ENCODE measurements around the gene KLRF1. TPM values are rescaled to one million over a fixed set of nuclear protein-coding genes. Genes with fewer than 3 reads are reported as not detected.

The KLRF1 gene, protein sequence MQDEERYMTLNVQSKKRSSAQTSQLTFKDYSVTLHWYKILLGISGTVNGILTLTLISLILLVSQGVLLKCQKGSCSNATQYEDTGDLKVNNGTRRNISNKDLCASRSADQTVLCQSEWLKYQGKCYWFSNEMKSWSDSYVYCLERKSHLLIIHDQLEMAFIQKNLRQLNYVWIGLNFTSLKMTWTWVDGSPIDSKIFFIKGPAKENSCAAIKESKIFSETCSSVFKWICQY
- total RNA-seq (2014; rRNA removed; shearing (Covaris generic)) (not detected in 2 replicates), polyA plus RNA-seq (2016; fragmentation: Nextera tagmentation; extraction: Ambion mirVana) (not detected in 2 replicates)

DNA sequence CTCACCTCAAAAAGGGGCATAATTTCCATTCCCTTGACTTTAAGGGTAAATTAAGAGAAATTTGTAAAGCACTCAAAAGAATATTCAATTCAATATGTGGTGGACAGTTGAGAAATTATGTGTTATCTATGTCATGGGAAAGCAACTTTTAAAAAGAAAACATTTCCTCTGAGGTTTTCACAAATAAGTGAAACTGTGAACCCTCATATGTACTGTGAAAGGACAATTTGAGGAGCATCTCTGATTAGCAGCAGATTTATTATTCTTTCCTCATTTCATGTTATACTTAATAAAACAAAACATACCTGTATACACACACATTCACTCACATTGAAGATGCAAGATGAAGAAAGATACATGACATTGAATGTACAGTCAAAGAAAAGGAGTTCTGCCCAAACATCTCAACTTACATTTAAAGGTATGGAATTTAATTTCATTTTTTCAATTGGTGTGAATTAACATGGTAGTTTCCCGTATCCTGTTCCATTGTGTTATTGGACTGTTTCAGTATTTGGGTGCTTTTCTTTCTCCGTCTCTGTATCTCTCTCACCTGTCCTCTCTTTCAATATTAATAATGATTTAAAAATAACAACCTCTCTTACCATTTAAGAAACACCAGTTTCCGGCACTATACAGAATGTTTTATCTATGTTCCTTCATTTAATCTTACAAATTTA is at the start of gene KLRF1:
KLRF1 (plus strand) TSS at position 273 of the 680 bp plus-strand sequence; CDS start at position 337, 64 bp downstream.
- no peak for DNase-seq
- WGBS, 2 experiments (ENCODE audit: low coverage in 1 of 2, low lambda C conversion rate in 2 of 2, missing lambda C conversion rate in 2 of 2): 58 to 71% methylated on average over 3 of the region's 3 CpGs
- Histone ChIP-seq H2AFZ (no peak within 1 kb of the TSS), H3K4me3 (no peak within 1 kb of the TSS), H3K79me2 (ENCODE audit: insufficient read depth) (no peaks in the 10 kb centered on the region), H4K20me1 (ENCODE audit: insufficient read depth) (no peaks in the 10 kb centered on the region), H3K4me2 (ENCODE audit: unreplicated experiment) (no peak within 1 kb of the TSS), H3K36me3 (ENCODE audit: low read depth) (no peaks in the 10 kb centered on the region), H3F3A (ENCODE audit: insufficient read depth) (no peaks in the 10 kb centered on the region), H3K9me3 (ENCODE audit: low read depth) (no peaks in the 10 kb centered on the region), H3K9ac (no peak within 1 kb of the TSS), H3K4me1 (ENCODE audit: insufficient read depth) (no peaks in the 10 kb centered on the region), H3K27me3 (replicated peaks; ENCODE audit: insufficient read depth) (peaks cover 20% of the 10 kb centered on the region; the same call in 1 of the 2 replicates), H3K9me2 (ENCODE audit: insufficient read depth) (no peaks in the 10 kb centered on the region; the same call in 1 of the 2 replicates), H3K27ac (no peak within 1 kb of the TSS)
- TF ChIP-seq EZH2 (IDR thresholded peaks at IDR 0.05; ENCODE audit: insufficient read depth, poor library complexity, severe bottlenecking) (no peak), EZH2phosphoT487 (IDR thresholded peaks at IDR 0.05; ENCODE audit: insufficient read depth, low read depth) (no peak)
- in situ Hi-C loops (cut with MboI): loop anchor here (10.0 kb wide), 1 partner anchor 97 kb away; no protein-coding TSS in a partner anchor

DNA sequence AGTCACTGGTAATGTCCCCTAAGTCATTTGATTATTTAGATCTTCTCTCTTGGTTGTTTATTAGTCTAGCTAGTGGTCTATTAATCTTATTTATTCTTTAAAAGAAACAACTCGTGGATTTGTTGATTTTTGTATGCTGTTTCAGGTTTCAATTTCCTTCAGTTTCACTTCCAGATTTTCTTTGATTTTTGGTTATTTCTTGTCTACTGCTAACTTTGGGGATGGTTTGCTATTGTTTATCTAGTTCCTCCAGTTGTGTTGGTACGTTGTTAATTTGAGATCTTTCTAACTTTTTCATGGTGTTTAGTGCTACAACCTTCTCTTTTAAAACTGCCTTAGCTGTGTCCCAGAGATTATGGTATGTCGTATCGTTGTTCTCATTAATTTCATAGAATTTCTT is 48.1 kb upstream of the KLRF1 start:
- in situ Hi-C loops (cut with MboI): no loop called here
- Histone ChIP-seq H3K9me3 (ENCODE audit: low read depth) (no peaks in the 10 kb centered on the region), H3K4me2 (ENCODE audit: unreplicated experiment) (no peak overlapping the region), H3K9me2 (ENCODE audit: insufficient read depth) (no peaks in the 10 kb centered on the region), H3K4me3 (no peak overlapping the region), H3K79me2 (ENCODE audit: insufficient read depth) (no peaks in the 10 kb centered on the region), H2AFZ (no peak overlapping the region), H3K4me1 (ENCODE audit: insufficient read depth) (no peaks in the 10 kb centered on the region), H3K9ac (no peak overlapping the region), H3K27ac (no peak overlapping the region), H4K20me1 (ENCODE audit: insufficient read depth) (no peaks in the 10 kb centered on the region), H3K27me3 (replicated peaks; ENCODE audit: insufficient read depth) (peaks cover 25% of the 10 kb centered on the region), H3K36me3 (ENCODE audit: low read depth) (no peaks in the 10 kb centered on the region), H3F3A (ENCODE audit: insufficient read depth) (no peaks in the 10 kb centered on the region)
- 56 to 58% methylated on average over 4 of the region's 4 CpGs for WGBS, 2 experiments (ENCODE audit: low coverage in 1 of 2, low lambda C conversion rate in 2 of 2, missing lambda C conversion rate in 2 of 2)
- TF ChIP-seq EZH2phosphoT487 (IDR thresholded peaks at IDR 0.05; ENCODE audit: insufficient read depth, low read depth) (no peak), EZH2 (IDR thresholded peaks at IDR 0.05; ENCODE audit: insufficient read depth, poor library complexity, severe bottlenecking) (no peak)
- DNase-seq: no peak

DNA sequence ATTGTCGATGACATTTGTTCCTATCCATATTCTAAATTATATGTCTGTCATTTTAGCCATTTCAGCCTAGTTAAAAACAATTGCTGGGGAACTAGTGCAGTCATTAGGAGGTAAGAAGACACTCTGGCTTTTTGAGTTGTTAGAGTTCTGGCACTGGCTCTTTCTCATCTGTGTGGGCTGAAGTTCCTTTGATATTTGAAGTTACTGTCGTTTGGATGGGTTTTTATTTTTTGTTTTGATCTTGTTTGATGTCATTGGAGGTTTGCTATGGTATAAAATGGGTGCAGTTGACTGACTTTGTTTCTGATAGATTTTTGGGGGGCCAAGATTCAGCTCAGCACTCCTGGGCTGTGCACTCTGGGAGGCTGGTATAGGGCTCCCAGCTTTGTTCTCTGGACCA is 45.9 kb upstream of the KLRF1 start:
- WGBS, 2 experiments (ENCODE audit: low coverage in 1 of 2, low lambda C conversion rate in 2 of 2, missing lambda C conversion rate in 2 of 2): 37 to 43% methylated on average over 2 of the region's 2 CpGs
- in situ Hi-C loops (cut with MboI): no loop called here
- no peak for DNase-seq

DNA sequence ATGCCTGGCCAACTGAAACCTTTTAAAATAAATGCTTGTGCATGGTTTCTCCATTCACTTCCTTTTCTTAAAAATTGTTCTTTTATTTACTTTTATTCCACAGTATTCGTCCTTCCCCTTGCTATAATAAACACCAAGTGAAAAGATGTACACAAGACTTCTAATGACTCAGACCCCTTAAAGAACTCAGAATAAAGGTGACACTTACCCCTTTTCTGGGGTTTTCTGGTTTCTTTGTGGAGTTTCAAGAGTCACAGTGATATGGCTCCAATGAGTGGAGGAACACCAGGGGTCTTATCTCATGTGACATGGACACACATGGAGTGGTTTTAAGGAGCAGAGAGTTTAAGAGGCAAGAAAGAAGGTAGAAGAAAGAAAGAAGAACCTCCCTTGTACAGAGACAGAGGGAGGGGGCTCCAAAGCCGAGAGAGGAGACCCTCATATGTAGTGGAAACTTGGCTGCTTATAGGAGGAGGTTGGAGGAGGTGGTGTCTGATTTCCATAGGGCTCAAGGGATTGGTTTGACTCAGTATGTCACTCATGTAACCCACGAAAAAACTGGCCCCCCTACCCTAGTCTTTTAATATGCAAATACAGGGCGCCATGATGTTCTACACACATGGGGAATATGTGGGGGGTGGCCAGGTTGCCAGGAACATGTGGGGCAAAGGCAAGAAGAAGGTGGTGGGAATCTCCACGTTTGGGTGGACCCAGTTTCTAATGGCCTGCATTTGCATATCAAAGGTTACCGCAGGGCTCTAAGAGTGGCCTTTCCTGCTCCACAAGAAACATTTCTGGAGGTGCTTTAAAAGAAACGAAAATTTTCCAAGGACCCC is 44.5 kb upstream of the KLRF1 start:
- no peaks in the 10 kb centered on the region for H3K79me2 ChIP-seq (ENCODE audit: insufficient read depth)

More for the DNA sequence above, 45.9 kb upstream of the KLRF1 start:
- H3K27me3 ChIP-seq (replicated peaks; ENCODE audit: insufficient read depth): peaks cover 40% of the 10 kb centered on the region
- TF ChIP-seq EZH2phosphoT487 (IDR thresholded peaks at IDR 0.05; ENCODE audit: insufficient read depth, low read depth) (no peak), EZH2 (IDR thresholded peaks at IDR 0.05; ENCODE audit: insufficient read depth, poor library complexity, severe bottlenecking) (no peak)
- no peak overlapping the region for H3K27ac ChIP-seq
- no peak overlapping the region for H3K9ac ChIP-seq
- no peaks in the 10 kb centered on the region for H3K36me3 ChIP-seq (ENCODE audit: low read depth)
- no peaks in the 10 kb centered on the region for H3K9me3 ChIP-seq (ENCODE audit: low read depth)
- no peak overlapping the region for H3K4me2 ChIP-seq (ENCODE audit: unreplicated experiment)
- H3K9me2 ChIP-seq (ENCODE audit: insufficient read depth): no peaks in the 10 kb centered on the region
- no peaks in the 10 kb centered on the region for H3F3A ChIP-seq (ENCODE audit: insufficient read depth)
- no peaks in the 10 kb centered on the region for H3K4me1 ChIP-seq (ENCODE audit: insufficient read depth)
- H2AFZ ChIP-seq: no peak overlapping the region
- H3K79me2 ChIP-seq (ENCODE audit: insufficient read depth): no peaks in the 10 kb centered on the region
- H3K4me3 ChIP-seq: no peak overlapping the region
- no peaks in the 10 kb centered on the region for H4K20me1 ChIP-seq (ENCODE audit: insufficient read depth)

More for the DNA sequence above, 44.5 kb upstream of the KLRF1 start:
- no peak overlapping the region for H2AFZ ChIP-seq
- 38 to 44% methylated on average over 7 of the region's 7 CpGs for WGBS, 2 experiments (ENCODE audit: low coverage in 1 of 2, low lambda C conversion rate in 2 of 2, missing lambda C conversion rate in 2 of 2)
- H3K9me3 ChIP-seq (ENCODE audit: low read depth): no peaks in the 10 kb centered on the region
- H3K9me2 ChIP-seq (ENCODE audit: insufficient read depth): no peaks in the 10 kb centered on the region
- H3K4me2 ChIP-seq (ENCODE audit: unreplicated experiment): no peak overlapping the region
- H3K36me3 ChIP-seq (ENCODE audit: low read depth): no peaks in the 10 kb centered on the region
- DNase-seq: no peak
- H3F3A ChIP-seq (ENCODE audit: insufficient read depth): no peaks in the 10 kb centered on the region
- no peak overlapping the region for H3K4me3 ChIP-seq
- in situ Hi-C loops (cut with MboI): no loop called here
- TF ChIP-seq EZH2 (IDR thresholded peaks at IDR 0.05; ENCODE audit: insufficient read depth, poor library complexity, severe bottlenecking) (no peak), EZH2phosphoT487 (IDR thresholded peaks at IDR 0.05; ENCODE audit: insufficient read depth, low read depth) (no peak)
- H3K9ac ChIP-seq: no peak overlapping the region
- H3K27me3 ChIP-seq (replicated peaks; ENCODE audit: insufficient read depth): peaks cover 42% of the 10 kb centered on the region
- peaks cover 4% of the 10 kb centered on the region; the same call in 1 of the 2 replicates for H3K4me1 ChIP-seq (ENCODE audit: insufficient read depth)
- H4K20me1 ChIP-seq (ENCODE audit: insufficient read depth): no peaks in the 10 kb centered on the region
- no peak overlapping the region for H3K27ac ChIP-seq

Data from GM23248 (cell line).